ENCODE data around the gene CATSPER4.

Gene CATSPER4

GRCh38 chr1:26164036-26164860, 26.2 kb upstream of the CATSPER4 start:
- in situ Hi-C loops (cut with HindIII; ENCODE audit: low sequenced_read_pairs): no loop called here

- in situ Hi-C loops (cut with HindIII; ENCODE audit: low sequenced_read_pairs): loop anchor here (5.0 kb wide), 1 partner anchor 72 kb away; no protein-coding TSS in a partner anchor
Observed at GRCh38 chr1:26164861-26165842, 25.2 kb upstream of the CATSPER4 start.

- in situ Hi-C loops (cut with HindIII; ENCODE audit: low sequenced_read_pairs): loop anchor here (5.0 kb wide), 1 partner anchor 71 kb away; no protein-coding TSS in a partner anchor
Observed at GRCh38 chr1:26166719-26167281, 23.6 kb upstream of the CATSPER4 start.

- in situ Hi-C loops (cut with HindIII; ENCODE audit: low sequenced_read_pairs): loop anchor here (5.0 kb wide), 1 partner anchor 69 kb away; no protein-coding TSS in a partner anchor
Observed at GRCh38 chr1:26168410-26169197, 21.8 kb upstream of the CATSPER4 start, which contains the start of gene C1orf232. Gene C1orf232, minus strand, starts transcription at chr1:26168963. Its CDS starts 464 bp downstream, at chr1:26168499.

GRCh38 chr1:26169198-26169554, 21.2 kb upstream of the CATSPER4 start:
- in situ Hi-C loops (cut with HindIII; ENCODE audit: low sequenced_read_pairs): loop anchor here (5.0 kb wide), 1 partner anchor 68 kb away; no protein-coding TSS in a partner anchor

GRCh38 chr1:26169669-26170471, 20.5 kb upstream of the CATSPER4 start, which contains the start of gene ZNF593:
Gene ZNF593, plus strand, starts transcription at chr1:26169908. Its CDS starts 76 bp downstream, at chr1:26169984.
- in situ Hi-C loops (cut with HindIII; ENCODE audit: low sequenced_read_pairs): loop anchor here (5.0 kb wide), 1 partner anchor 67 kb away; no protein-coding TSS in a partner anchor

- in situ Hi-C loops (cut with HindIII; ENCODE audit: low sequenced_read_pairs): no loop called here
Observed at GRCh38 chr1:26170472-26170821, 20.0 kb upstream of the CATSPER4 start.

GRCh38 chr1:26171084-26172072, 19.0 kb upstream of the CATSPER4 start, which contains the start of gene ZNF593OS:
Gene ZNF593OS, minus strand, starts transcription at chr1:26171832. Its CDS starts 171 bp downstream, at chr1:26171661.
- in situ Hi-C loops (cut with HindIII; ENCODE audit: low sequenced_read_pairs): no loop called here

GRCh38 chr1:26175346-26175745, 15.1 kb upstream of the CATSPER4 start:
- in situ Hi-C loops (cut with HindIII; ENCODE audit: low sequenced_read_pairs): no loop called here

- in situ Hi-C loops (cut with HindIII; ENCODE audit: low sequenced_read_pairs): no loop called here
Observed at GRCh38 chr1:26177182-26177684, 13.2 kb upstream of the CATSPER4 start, which contains the start of gene CNKSR1. Gene CNKSR1, plus strand, starts transcription at chr1:26177491. Its CDS starts 57 bp downstream, at chr1:26177548.

GRCh38 chr1:26180010-26180506, 10.3 kb upstream of the CATSPER4 start:
- in situ Hi-C loops (cut with HindIII; ENCODE audit: low sequenced_read_pairs): no loop called here

- in situ Hi-C loops (cut with HindIII; ENCODE audit: low sequenced_read_pairs): no loop called here
Observed at GRCh38 chr1:26181586-26182382, 8.6 kb upstream of the CATSPER4 start.

GRCh38 chr1:26182383-26182696, 8.1 kb upstream of the CATSPER4 start:
- in situ Hi-C loops (cut with HindIII; ENCODE audit: low sequenced_read_pairs): no loop called here

GRCh38 chr1:26184086-26184485, 6.3 kb upstream of the CATSPER4 start:
- in situ Hi-C loops (cut with HindIII; ENCODE audit: low sequenced_read_pairs): no loop called here

- in situ Hi-C loops (cut with HindIII; ENCODE audit: low sequenced_read_pairs): no loop called here
Observed at GRCh38 chr1:26184883-26185282, 5.5 kb upstream of the CATSPER4 start.

GRCh38 chr1:26187882-26188281, 2.5 kb upstream of the CATSPER4 start:
- in situ Hi-C loops (cut with HindIII; ENCODE audit: low sequenced_read_pairs): no loop called here

- in situ Hi-C loops (cut with HindIII; ENCODE audit: low sequenced_read_pairs): no loop called here
Observed at GRCh38 chr1:26188477-26188876, 1.9 kb upstream of the CATSPER4 start.

Data from DLD1 (cell line).